ENCODE data around the gene SMYD3.

The SMYD3 gene

GRCh38 chr1:246471688-246472087 lies 35.4 kb downstream of the SMYD3 start:
- Histone ChIP-seq H3K9ac (ENCODE audit: insufficient read length, low read depth) (no peak overlapping the region), H3K36me3 (ENCODE audit: insufficient read depth, insufficient read length, low read length) (no peaks in the 10 kb centered on the region), H3K9me3 (ENCODE audit: insufficient read depth, low read length) (no peaks in the 10 kb centered on the region), H3K27me3 (ENCODE audit: insufficient read depth, insufficient read length) (no peaks in the 10 kb centered on the region), H3K4me3 (ENCODE audit: insufficient read length, low read depth) (no peak overlapping the region), H3K4me1 (ENCODE audit: insufficient read depth, insufficient read length) (no peaks in the 10 kb centered on the region)
- DNase-seq (ENCODE audit: low read depth, low spot score) = no peak
- no peak for TF ChIP-seq SUZ12 (IDR thresholded peaks at IDR 0.05; ENCODE audit: extremely low read depth, insufficient read depth, insufficient read length)

- H3K9ac ChIP-seq (ENCODE audit: insufficient read length, low read depth) = no peak overlapping the region
- TF ChIP-seq YY1 (IDR thresholded peaks at IDR 0.05; ENCODE audit: insufficient read depth, insufficient read length) = no peak
- no peak for TF ChIP-seq SUZ12 (IDR thresholded peaks at IDR 0.05; ENCODE audit: extremely low read depth, insufficient read depth, insufficient read length)
- no peak overlapping the region for H3K4me3 ChIP-seq (ENCODE audit: insufficient read length, low read depth)
Observed at GRCh38 chr1:246470585-246470984, 36.5 kb downstream of the SMYD3 start.

GRCh38 chr1:246462986-246463385 lies 44.1 kb downstream of the SMYD3 start:
- Histone ChIP-seq H3K9me3 (ENCODE audit: insufficient read depth, low read length) (no peaks in the 10 kb centered on the region), H3K36me3 (ENCODE audit: insufficient read depth, insufficient read length, low read length) (no peaks in the 10 kb centered on the region)

More at GRCh38 chr1:246470585-246470984, 36.5 kb downstream of the SMYD3 start:
- no peaks in the 10 kb centered on the region for H3K4me1 ChIP-seq (ENCODE audit: insufficient read depth, insufficient read length)
- H3K36me3 ChIP-seq (ENCODE audit: insufficient read depth, insufficient read length, low read length) = no peaks in the 10 kb centered on the region
- H3K9me3 ChIP-seq (ENCODE audit: insufficient read depth, low read length) = no peaks in the 10 kb centered on the region
- no peak for DNase-seq (ENCODE audit: low read depth, low spot score)
- no peaks in the 10 kb centered on the region for H3K27me3 ChIP-seq (ENCODE audit: insufficient read depth, insufficient read length)

GRCh38 chr1:246460406-246460805 lies 46.7 kb downstream of the SMYD3 start:
- TF ChIP-seq YY1 (IDR thresholded peaks at IDR 0.05; ENCODE audit: insufficient read depth, insufficient read length) (no peak), SUZ12 (IDR thresholded peaks at IDR 0.05; ENCODE audit: extremely low read depth, insufficient read depth, insufficient read length) (no peak), ZNF274 (IDR thresholded peaks at IDR 0.05; ENCODE audit: low read depth, low read length) (no peak)
- no peaks in the 10 kb centered on the region for H3K4me1 ChIP-seq (ENCODE audit: insufficient read depth, insufficient read length)
- no peaks in the 10 kb centered on the region for H3K36me3 ChIP-seq (ENCODE audit: insufficient read depth, insufficient read length, low read length)
- H3K4me3 ChIP-seq (ENCODE audit: insufficient read length, low read depth) = no peak overlapping the region
- H3K9ac ChIP-seq (ENCODE audit: insufficient read length, low read depth) = no peak overlapping the region
- no peak for DNase-seq (ENCODE audit: low read depth, low spot score)
- H3K9me3 ChIP-seq (ENCODE audit: insufficient read depth, low read length) = no peaks in the 10 kb centered on the region
- no peaks in the 10 kb centered on the region for H3K27me3 ChIP-seq (ENCODE audit: insufficient read depth, insufficient read length)

More at GRCh38 chr1:246462986-246463385, 44.1 kb downstream of the SMYD3 start:
- H3K27me3 ChIP-seq (ENCODE audit: insufficient read depth, insufficient read length) = no peaks in the 10 kb centered on the region
- no peak for DNase-seq (ENCODE audit: low read depth, low spot score)
- TF ChIP-seq SUZ12 (IDR thresholded peaks at IDR 0.05; ENCODE audit: extremely low read depth, insufficient read depth, insufficient read length) = no peak
- TF ChIP-seq YY1 (IDR thresholded peaks at IDR 0.05; ENCODE audit: insufficient read depth, insufficient read length) = no peak
- no peak for TF ChIP-seq ZNF274 (IDR thresholded peaks at IDR 0.05; ENCODE audit: low read depth, low read length)
- H3K9ac ChIP-seq (ENCODE audit: insufficient read length, low read depth) = no peak overlapping the region
- no peak overlapping the region for H3K4me3 ChIP-seq (ENCODE audit: insufficient read length, low read depth)
- H3K4me1 ChIP-seq (ENCODE audit: insufficient read depth, insufficient read length) = no peaks in the 10 kb centered on the region

GRCh38 chr1:246459221-246459620 lies 47.9 kb downstream of the SMYD3 start:
- H3K4me3 ChIP-seq (ENCODE audit: insufficient read length, low read depth) = no peak overlapping the region
- no peaks in the 10 kb centered on the region for H3K4me1 ChIP-seq (ENCODE audit: insufficient read depth, insufficient read length)
- TF ChIP-seq ZNF274 (IDR thresholded peaks at IDR 0.05; ENCODE audit: low read depth, low read length) = no peak
- no peak for TF ChIP-seq YY1 (IDR thresholded peaks at IDR 0.05; ENCODE audit: insufficient read depth, insufficient read length)
- no peak for TF ChIP-seq SUZ12 (IDR thresholded peaks at IDR 0.05; ENCODE audit: extremely low read depth, insufficient read depth, insufficient read length)
- H3K36me3 ChIP-seq (ENCODE audit: insufficient read depth, insufficient read length, low read length) = no peaks in the 10 kb centered on the region
- no peaks in the 10 kb centered on the region for H3K9me3 ChIP-seq (ENCODE audit: insufficient read depth, low read length)
- DNase-seq (ENCODE audit: low read depth, low spot score) = no peak
- no peak overlapping the region for H3K9ac ChIP-seq (ENCODE audit: insufficient read length, low read depth)
- H3K27me3 ChIP-seq (ENCODE audit: insufficient read depth, insufficient read length) = no peaks in the 10 kb centered on the region

GRCh38 chr1:246455476-246455875 lies 51.6 kb downstream of the SMYD3 start:
- H3K4me1 ChIP-seq (ENCODE audit: insufficient read depth, insufficient read length) = no peaks in the 10 kb centered on the region
- no peak for DNase-seq (ENCODE audit: low read depth, low spot score)
- no peaks in the 10 kb centered on the region for H3K9me3 ChIP-seq (ENCODE audit: insufficient read depth, low read length)
- H3K9ac ChIP-seq (ENCODE audit: insufficient read length, low read depth) = no peak overlapping the region
- no peaks in the 10 kb centered on the region for H3K36me3 ChIP-seq (ENCODE audit: insufficient read depth, insufficient read length, low read length)
- TF ChIP-seq ZNF274 (IDR thresholded peaks at IDR 0.05; ENCODE audit: low read depth, low read length) (no peak), SUZ12 (IDR thresholded peaks at IDR 0.05; ENCODE audit: extremely low read depth, insufficient read depth, insufficient read length) (no peak), YY1 (IDR thresholded peaks at IDR 0.05; ENCODE audit: insufficient read depth, insufficient read length) (no peak)
- H3K4me3 ChIP-seq (ENCODE audit: insufficient read length, low read depth) = no peak overlapping the region
- no peaks in the 10 kb centered on the region for H3K27me3 ChIP-seq (ENCODE audit: insufficient read depth, insufficient read length)

GRCh38 chr1:246454655-246455054 lies 52.4 kb downstream of the SMYD3 start:
- Histone ChIP-seq H3K36me3 (ENCODE audit: insufficient read depth, insufficient read length, low read length) (no peaks in the 10 kb centered on the region), H3K27me3 (ENCODE audit: insufficient read depth, insufficient read length) (no peaks in the 10 kb centered on the region), H3K4me3 (ENCODE audit: insufficient read length, low read depth) (no peak overlapping the region), H3K9me3 (ENCODE audit: insufficient read depth, low read length) (no peaks in the 10 kb centered on the region), H3K4me1 (ENCODE audit: insufficient read depth, insufficient read length) (no peaks in the 10 kb centered on the region), H3K9ac (ENCODE audit: insufficient read length, low read depth) (no peak overlapping the region)
- TF ChIP-seq ZNF274 (IDR thresholded peaks at IDR 0.05; ENCODE audit: low read depth, low read length) (no peak), YY1 (IDR thresholded peaks at IDR 0.05; ENCODE audit: insufficient read depth, insufficient read length) (no peak), SUZ12 (IDR thresholded peaks at IDR 0.05; ENCODE audit: extremely low read depth, insufficient read depth, insufficient read length) (no peak)
- no peak for DNase-seq (ENCODE audit: low read depth, low spot score)
